ENCODE measurements around the gene PIM1.
A peak's percentile ranks its signal among the peaks of the same experiment; 100 is the strongest.

PIM1 gene

DNA sequence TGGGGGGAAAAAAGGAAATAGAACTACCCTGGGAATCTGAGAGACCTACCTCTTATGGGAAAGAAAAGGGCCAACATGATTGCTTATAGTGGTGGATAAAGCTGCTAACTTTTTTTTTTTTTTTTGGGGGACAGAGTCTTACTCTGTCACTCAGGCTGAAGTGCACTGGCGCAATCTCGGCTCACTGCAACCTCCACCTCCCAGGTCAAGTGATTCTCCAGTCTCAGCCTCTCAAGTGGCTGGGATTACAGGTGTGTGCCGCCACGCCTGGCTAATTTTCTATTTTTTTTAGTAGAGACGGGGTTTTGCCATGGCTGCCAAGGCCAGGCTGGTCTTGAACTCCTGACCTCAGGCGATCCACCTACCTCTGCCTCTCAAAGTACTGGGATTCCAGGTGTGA, 48.1 kb downstream of the PIM1 start:
- TF ChIP-seq SIN3A (IDR thresholded peaks at IDR 0.05; ENCODE audit: borderline replicate concordance, insufficient read depth, low read length): no peak
- TF ChIP-seq, protein P1, sequence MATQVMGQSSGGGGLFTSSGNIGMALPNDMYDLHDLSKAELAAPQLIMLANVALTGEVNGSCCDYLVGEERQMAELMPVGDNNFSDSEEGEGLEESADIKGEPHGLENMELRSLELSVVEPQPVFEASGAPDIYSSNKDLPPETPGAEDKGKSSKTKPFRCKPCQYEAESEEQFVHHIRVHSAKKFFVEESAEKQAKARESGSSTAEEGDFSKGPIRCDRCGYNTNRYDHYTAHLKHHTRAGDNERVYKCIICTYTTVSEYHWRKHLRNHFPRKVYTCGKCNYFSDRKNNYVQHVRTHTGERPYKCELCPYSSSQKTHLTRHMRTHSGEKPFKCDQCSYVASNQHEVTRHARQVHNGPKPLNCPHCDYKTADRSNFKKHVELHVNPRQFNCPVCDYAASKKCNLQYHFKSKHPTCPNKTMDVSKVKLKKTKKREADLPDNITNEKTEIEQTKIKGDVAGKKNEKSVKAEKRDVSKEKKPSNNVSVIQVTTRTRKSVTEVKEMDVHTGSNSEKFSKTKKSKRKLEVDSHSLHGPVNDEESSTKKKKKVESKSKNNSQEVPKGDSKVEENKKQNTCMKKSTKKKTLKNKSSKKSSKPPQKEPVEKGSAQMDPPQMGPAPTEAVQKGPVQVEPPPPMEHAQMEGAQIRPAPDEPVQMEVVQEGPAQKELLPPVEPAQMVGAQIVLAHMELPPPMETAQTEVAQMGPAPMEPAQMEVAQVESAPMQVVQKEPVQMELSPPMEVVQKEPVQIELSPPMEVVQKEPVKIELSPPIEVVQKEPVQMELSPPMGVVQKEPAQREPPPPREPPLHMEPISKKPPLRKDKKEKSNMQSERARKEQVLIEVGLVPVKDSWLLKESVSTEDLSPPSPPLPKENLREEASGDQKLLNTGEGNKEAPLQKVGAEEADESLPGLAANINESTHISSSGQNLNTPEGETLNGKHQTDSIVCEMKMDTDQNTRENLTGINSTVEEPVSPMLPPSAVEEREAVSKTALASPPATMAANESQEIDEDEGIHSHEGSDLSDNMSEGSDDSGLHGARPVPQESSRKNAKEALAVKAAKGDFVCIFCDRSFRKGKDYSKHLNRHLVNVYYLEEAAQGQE (IDR thresholded peaks at IDR 0.05; ENCODE audit: insufficient read depth in 1 of 2, low read depth in 2 of 2, low read length in 2 of 2): no peak

DNA sequence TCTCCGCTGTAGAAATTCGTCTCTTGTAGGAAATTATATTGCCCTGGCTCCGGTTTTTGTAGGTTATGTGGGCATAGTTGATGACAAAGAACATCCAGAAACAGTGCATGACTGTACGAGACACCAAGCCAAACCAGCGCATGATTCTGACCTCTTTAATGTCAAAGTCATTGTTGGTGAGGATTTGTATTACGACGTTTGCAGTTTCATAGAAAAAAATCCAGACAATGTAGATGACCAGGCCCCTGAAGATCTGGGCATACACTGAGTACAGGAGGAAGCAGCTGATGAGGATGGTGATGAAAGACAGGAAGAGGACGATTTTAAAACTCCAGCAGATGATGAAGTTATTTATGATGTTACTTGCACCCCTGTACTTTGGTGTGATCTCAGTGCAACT, 48.6 kb downstream of the PIM1 start:
- no peak for TF ChIP-seq FOXP2 (optimal IDR thresholded peaks at IDR 0.05; ENCODE audit: borderline replicate concordance, extremely low read depth, extremely low read length, insufficient read depth)
- TF ChIP-seq, protein P1 (IDR thresholded peaks at IDR 0.05; ENCODE audit: insufficient read depth in 1 of 2, low read depth in 2 of 2, low read length in 2 of 2): no peak
- no peak for TF ChIP-seq TAF1 (IDR thresholded peaks at IDR 0.05; ENCODE audit: borderline replicate concordance, insufficient read depth, low read length)

DNA sequence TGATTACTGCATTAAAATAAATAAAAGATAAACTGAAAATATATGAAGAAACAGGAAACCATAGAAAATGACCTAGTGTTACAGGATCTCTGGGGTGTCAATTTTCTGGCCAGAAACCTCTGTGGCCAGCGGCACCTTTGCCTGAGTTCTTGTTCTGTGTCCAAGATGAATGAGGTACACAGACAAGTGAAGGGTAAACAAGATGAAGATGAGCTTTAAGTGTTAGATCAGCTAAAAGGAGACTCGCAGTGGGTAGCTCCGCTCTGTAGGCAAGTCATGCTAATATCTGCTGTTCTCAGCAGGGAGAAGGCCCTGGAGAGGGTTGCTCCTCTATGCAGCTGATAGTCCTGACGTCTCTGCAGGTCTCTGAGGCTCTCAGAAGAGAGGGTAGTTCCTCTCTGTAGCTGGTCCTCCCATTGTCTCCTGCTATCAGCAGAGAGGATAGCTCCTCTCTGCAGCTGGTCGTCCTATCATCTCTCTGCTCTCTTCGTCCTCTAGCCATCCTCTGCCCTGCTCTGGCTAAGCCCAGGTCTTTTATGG, 51.7 kb downstream of the PIM1 start:
- TF ChIP-seq, protein P1 (IDR thresholded peaks at IDR 0.05; ENCODE audit: insufficient read depth in 1 of 2, low read depth in 2 of 2, low read length in 2 of 2): no peak
- TF ChIP-seq TAF1 (IDR thresholded peaks at IDR 0.05; ENCODE audit: borderline replicate concordance, insufficient read depth, low read length): 0 out of 2 replicates have a peak, but pooled peaks have one; percentile 14

DNA sequence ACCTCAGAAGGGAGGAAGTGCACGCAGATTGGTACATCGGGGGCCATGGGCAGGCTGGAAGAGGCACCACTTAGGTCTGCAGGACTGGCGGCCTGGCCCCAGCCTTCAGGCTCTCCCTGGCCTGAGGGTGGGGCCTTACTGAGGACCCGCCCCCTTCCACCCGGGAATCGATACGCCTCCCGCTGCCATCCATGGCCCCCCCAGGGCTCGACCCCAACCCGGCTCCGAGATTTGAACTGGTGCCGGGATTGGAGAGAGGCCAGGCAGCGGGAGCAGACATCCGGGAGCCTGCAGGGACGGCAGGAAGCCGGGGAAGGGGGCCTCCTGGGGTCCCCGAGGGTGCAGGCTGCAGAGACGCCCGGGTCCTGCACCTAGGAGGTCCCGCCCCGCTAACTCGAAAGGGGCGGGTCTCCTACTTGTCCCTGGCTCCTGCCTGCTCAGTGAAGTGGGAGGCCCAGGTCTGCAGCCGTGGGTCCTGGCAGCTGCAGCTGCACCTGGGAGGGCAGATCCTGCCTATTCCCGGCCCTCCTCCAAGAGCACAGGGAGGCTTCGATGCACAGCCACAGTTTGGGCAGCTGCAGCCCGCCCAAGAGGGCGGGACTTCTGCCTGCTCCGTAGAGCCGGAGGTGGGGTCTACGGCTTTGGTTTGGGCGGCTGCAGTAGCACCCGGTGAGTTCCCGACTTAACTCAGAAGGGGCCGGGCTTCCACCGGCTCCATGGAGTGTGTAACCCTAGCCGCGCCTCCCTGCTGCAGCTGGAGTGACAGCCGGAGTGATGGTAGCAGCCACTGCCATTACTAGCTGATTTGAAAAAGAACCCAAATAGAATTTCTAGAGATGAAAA, 52.4 kb downstream of the PIM1 start:
- TF ChIP-seq POLR2AphosphoS5 (IDR thresholded peaks at IDR 0.05; ENCODE audit: low read depth, low read length): peak; percentile 69; the same call in 1 of the 2 replicates
- TF ChIP-seq SIN3A (IDR thresholded peaks at IDR 0.05; ENCODE audit: borderline replicate concordance, insufficient read depth, low read length): peak; percentile 40; the same call in 1 of the 2 replicates
- no peak for TF ChIP-seq TAF1 (IDR thresholded peaks at IDR 0.05; ENCODE audit: borderline replicate concordance, insufficient read depth, low read length)
- TF ChIP-seq, protein P1 (IDR thresholded peaks at IDR 0.05; ENCODE audit: insufficient read depth in 1 of 2, low read depth in 2 of 2, low read length in 2 of 2): no peak
- peak; percentile 58 for TF ChIP-seq FOXP2 (optimal IDR thresholded peaks at IDR 0.05; ENCODE audit: borderline replicate concordance, extremely low read depth, extremely low read length, insufficient read depth)

DNA sequence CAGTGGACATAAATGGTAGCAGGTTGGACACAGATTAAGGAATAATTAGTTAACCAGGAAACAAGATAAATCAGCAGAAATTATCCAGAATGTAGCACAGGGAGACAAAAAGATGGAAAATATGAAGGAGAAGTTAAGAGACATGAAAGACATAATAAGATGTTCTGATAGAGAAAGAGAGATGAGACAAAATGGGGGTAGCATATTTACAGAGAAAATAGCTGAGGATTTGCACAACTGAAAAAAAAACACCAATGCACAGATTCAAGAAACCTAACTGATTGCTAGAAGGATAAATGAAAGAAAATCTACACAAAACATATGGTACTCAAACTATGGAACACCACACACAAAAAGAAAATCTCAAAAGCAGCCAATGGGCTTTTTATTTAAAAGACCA, 53.0 kb downstream of the PIM1 start:
- TF ChIP-seq TAF1 (IDR thresholded peaks at IDR 0.05; ENCODE audit: borderline replicate concordance, insufficient read depth, low read length) (no peak), FOXP2 (optimal IDR thresholded peaks at IDR 0.05; ENCODE audit: borderline replicate concordance, extremely low read depth, extremely low read length, insufficient read depth) (no peak), POLR2AphosphoS5 (IDR thresholded peaks at IDR 0.05; ENCODE audit: low read depth, low read length) (no peak), SIN3A (IDR thresholded peaks at IDR 0.05; ENCODE audit: borderline replicate concordance, insufficient read depth, low read length) (no peak)
- TF ChIP-seq, protein P1 (IDR thresholded peaks at IDR 0.05; ENCODE audit: insufficient read depth in 1 of 2, low read depth in 2 of 2, low read length in 2 of 2): no peak

Data from PFSK-1 (cell line).